ENCODE data around the gene NEDD9. TPM values are rescaled to one million over a fixed set of nuclear protein-coding genes. Genes with fewer than 3 reads are reported as not detected.

NEDD9 gene
- total and polyA plus RNA-seq, 2 of the 13 experiments (the other 11 are each of a cell fraction or from before 2014, with no cell fraction given): 27.1 to 389 TPM

DNA sequence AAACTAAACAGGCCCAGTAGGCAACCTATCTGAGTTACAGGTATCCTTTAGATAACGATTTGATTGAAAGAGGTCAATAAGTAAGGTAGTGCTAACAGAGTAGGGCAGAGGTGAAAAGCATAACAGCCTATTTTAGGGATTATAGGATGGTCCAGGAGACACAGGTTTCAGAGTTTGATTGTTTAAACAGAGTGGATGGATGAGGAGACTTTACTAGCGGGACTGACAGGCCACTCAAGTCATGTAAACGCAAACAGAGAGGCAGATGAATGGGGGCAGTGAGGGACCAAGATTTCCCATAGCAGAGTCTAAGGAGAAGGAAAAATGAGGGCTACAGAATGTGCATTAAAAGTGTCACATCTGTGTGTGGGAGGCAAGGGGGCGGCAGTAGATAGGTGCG lies 4.8 kb downstream of the NEDD9 start (continued):
- TF ChIP-seq, protein P1, sequence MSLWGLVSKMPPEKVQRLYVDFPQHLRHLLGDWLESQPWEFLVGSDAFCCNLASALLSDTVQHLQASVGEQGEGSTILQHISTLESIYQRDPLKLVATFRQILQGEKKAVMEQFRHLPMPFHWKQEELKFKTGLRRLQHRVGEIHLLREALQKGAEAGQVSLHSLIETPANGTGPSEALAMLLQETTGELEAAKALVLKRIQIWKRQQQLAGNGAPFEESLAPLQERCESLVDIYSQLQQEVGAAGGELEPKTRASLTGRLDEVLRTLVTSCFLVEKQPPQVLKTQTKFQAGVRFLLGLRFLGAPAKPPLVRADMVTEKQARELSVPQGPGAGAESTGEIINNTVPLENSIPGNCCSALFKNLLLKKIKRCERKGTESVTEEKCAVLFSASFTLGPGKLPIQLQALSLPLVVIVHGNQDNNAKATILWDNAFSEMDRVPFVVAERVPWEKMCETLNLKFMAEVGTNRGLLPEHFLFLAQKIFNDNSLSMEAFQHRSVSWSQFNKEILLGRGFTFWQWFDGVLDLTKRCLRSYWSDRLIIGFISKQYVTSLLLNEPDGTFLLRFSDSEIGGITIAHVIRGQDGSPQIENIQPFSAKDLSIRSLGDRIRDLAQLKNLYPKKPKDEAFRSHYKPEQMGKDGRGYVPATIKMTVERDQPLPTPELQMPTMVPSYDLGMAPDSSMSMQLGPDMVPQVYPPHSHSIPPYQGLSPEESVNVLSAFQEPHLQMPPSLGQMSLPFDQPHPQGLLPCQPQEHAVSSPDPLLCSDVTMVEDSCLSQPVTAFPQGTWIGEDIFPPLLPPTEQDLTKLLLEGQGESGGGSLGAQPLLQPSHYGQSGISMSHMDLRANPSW (CRISPR knock-in tag; IDR thresholded peaks at IDR 0.05; ENCODE audit: borderline replicate concordance): 0 out of 2 replicates have a peak, but pooled peaks have one; percentile 32
- peak; percentile 24; the same call in 1 of the 2 replicates for TF ChIP-seq ZNF772 (CRISPR knock-in tag; IDR thresholded peaks at IDR 0.05)
- peak; percentile 38; the same call in 1 of the 2 replicates for TF ChIP-seq POLR2AphosphoS5 (IDR thresholded peaks at IDR 0.05; ENCODE audit: low read depth, low read length)
- TF ChIP-seq, protein P2, sequence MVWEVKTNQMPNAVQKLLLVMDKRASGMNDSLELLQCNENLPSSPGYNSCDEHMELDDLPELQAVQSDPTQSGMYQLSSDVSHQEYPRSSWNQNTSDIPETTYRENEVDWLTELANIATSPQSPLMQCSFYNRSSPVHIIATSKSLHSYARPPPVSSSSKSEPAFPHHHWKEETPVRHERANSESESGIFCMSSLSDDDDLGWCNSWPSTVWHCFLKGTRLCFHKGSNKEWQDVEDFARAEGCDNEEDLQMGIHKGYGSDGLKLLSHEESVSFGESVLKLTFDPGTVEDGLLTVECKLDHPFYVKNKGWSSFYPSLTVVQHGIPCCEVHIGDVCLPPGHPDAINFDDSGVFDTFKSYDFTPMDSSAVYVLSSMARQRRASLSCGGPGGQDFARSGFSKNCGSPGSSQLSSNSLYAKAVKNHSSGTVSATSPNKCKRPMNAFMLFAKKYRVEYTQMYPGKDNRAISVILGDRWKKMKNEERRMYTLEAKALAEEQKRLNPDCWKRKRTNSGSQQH (CRISPR knock-in tag; IDR thresholded peaks at IDR 0.05; ENCODE audit: low read depth): peak; percentile 56; the same call in 1 of the 2 replicates
- TF ChIP-seq, protein P3, sequence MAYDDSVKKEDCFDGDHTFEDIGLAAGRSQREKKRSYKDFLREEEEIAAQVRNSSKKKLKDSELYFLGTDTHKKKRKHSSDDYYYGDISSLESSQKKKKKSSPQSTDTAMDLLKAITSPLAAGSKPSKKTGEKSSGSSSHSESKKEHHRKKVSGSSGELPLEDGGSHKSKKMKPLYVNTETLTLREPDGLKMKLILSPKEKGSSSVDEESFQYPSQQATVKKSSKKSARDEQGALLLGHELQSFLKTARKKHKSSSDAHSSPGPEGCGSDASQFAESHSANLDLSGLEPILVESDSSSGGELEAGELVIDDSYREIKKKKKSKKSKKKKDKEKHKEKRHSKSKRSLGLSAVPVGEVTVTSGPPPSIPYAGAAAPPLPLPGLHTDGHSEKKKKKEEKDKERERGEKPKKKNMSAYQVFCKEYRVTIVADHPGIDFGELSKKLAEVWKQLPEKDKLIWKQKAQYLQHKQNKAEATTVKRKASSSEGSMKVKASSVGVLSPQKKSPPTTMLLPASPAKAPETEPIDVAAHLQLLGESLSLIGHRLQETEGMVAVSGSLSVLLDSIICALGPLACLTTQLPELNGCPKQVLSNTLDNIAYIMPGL (CRISPR knock-in tag; IDR thresholded peaks at IDR 0.05; ENCODE audit: borderline replicate concordance in 1 of 2, low read depth in 1 of 2): peak in 1 of 2 experiments; percentile 25; a peak in 1 of 4 replicates
- peak; percentile 26; the same call in 1 of the 2 replicates for TF ChIP-seq SAP130 (CRISPR knock-in tag; IDR thresholded peaks at IDR 0.05; ENCODE audit: low read depth)
- 0 out of 4 replicates have a peak, but pooled peaks of 1 of the 2 experiments have one; percentile 8 for TF ChIP-seq POLR2A (IDR thresholded peaks at IDR 0.05; ENCODE audit: insufficient read depth in 1 of 2, low read depth in 2 of 2, low read length in 2 of 2)
- no peak for TF ChIP-seq U2AF2 (IDR thresholded peaks at IDR 0.05; ENCODE audit: low read depth, low read length)
- no peak for TF ChIP-seq MEF2D (CRISPR knock-in tag; IDR thresholded peaks at IDR 0.05)
- TF ChIP-seq, protein P4, sequence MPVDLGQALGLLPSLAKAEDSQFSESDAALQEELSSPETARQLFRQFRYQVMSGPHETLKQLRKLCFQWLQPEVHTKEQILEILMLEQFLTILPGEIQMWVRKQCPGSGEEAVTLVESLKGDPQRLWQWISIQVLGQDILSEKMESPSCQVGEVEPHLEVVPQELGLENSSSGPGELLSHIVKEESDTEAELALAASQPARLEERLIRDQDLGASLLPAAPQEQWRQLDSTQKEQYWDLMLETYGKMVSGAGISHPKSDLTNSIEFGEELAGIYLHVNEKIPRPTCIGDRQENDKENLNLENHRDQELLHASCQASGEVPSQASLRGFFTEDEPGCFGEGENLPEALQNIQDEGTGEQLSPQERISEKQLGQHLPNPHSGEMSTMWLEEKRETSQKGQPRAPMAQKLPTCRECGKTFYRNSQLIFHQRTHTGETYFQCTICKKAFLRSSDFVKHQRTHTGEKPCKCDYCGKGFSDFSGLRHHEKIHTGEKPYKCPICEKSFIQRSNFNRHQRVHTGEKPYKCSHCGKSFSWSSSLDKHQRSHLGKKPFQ (CRISPR knock-in tag; IDR thresholded peaks at IDR 0.05; ENCODE audit: insufficient replicate concordance): no peak
- TF ChIP-seq TGIF2 (CRISPR knock-in tag; IDR thresholded peaks at IDR 0.05): 0 out of 2 replicates have a peak, but pooled peaks have one; percentile 54

Data from HepG2 (cell line).